ENCODE results near the gene FCHO2.

Gene FCHO2

GRCh38 chr5:73135021-73135420 lies 179.2 kb downstream of the FCHO2 start:
- no peak for TF ChIP-seq CTCF (IDR thresholded peaks at IDR 0.05)
- H3K27ac ChIP-seq = no peak overlapping the region
- no peak overlapping the region for H3K4me3 ChIP-seq
- DNase-seq (ENCODE audit: low spot score) = no peak

- Histone ChIP-seq H3K4me3 (no peak overlapping the region), H3K27ac (no peak overlapping the region)
- no peak for DNase-seq (ENCODE audit: low spot score)
- no peak for TF ChIP-seq CTCF (IDR thresholded peaks at IDR 0.05)
Observed at GRCh38 chr5:73135429-73136054, 179.7 kb downstream of the FCHO2 start.

- H3K27ac ChIP-seq = no peak overlapping the region
- no peak overlapping the region for H3K4me3 ChIP-seq
- TF ChIP-seq CTCF (IDR thresholded peaks at IDR 0.05) = no peak
- DNase-seq (ENCODE audit: low spot score) = no peak
Observed at GRCh38 chr5:73136055-73136562, 180.3 kb downstream of the FCHO2 start.

- no peak for TF ChIP-seq CTCF (IDR thresholded peaks at IDR 0.05)
- DNase-seq (ENCODE audit: low spot score) = peak; percentile 41
- Histone ChIP-seq H3K4me3 (no peak overlapping the region), H3K27ac (no peak overlapping the region)
Observed at GRCh38 chr5:73137563-73138530, 182.0 kb downstream of the FCHO2 start.

GRCh38 chr5:73139485-73139884 lies 183.6 kb downstream of the FCHO2 start:
- Histone ChIP-seq H3K4me3 (no peak overlapping the region), H3K27ac (no peak overlapping the region)
- no peak for DNase-seq (ENCODE audit: low spot score)
- no peak for TF ChIP-seq CTCF (IDR thresholded peaks at IDR 0.05)
